OCI-LY3 (cell line): ENCODE data around the gene BEST3.

Experiments used
- CTCF ChIP-seq: fragments of 200-600, 300-600 bp; sonication (generic); IDR thresholded peaks from 2 replicates; pipeline ENCODE4 v1.5.1; 2014; ENCODE audit warnings: antibody characterized with exemption, low read length, low read depth
- EZH2phosphoT487 ChIP-seq: fragments of 200-600 bp; shearing (Covaris generic); IDR thresholded peaks from 2 replicates; pipeline ENCODE4 v1.6.1; 2018; ENCODE audit warnings: antibody characterized with exemption, mixed run types, low read depth

- TF ChIP-seq CTCF (no peak), EZH2phosphoT487 (no peak)
These were observed 43.3 kb downstream of the BEST3 start for GRCh38 chr12:69655616-69656340.
